NCI-H748 treated with DMSO at 0.1 percent for 48 hours (cell line): ENCODE measurements around the gene COL26A1.
"Not testable (repeated sequence)": the region's sequence is repeated elsewhere in the genome, so short reads cannot be mapped to it uniquely, and the experiment has no call there.

Experiments
- DNase-seq: peaks from one replicate; lab custom pipeline; 2025; lab: John Stamatoyannopoulos, UW

The COL26A1 gene

GRCh38 chr7:101450064-101450463, 87.4 kb downstream of the COL26A1 start:
- no peak for DNase-seq

GRCh38 chr7:101453617-101454016, 90.9 kb downstream of the COL26A1 start:
- no peak for DNase-seq

GRCh38 chr7:101457001-101457750, 94.5 kb downstream of the COL26A1 start:
- no peak for DNase-seq

GRCh38 chr7:101465131-101465530, 102.5 kb downstream of the COL26A1 start:
- DNase-seq: no peak

- no peak for DNase-seq
Observed at GRCh38 chr7:101465576-101466196, 103.0 kb downstream of the COL26A1 start.

GRCh38 chr7:101466871-101467270, 104.2 kb downstream of the COL26A1 start:
- no peak for DNase-seq

- no peak for DNase-seq
Observed at GRCh38 chr7:101468546-101469275, 106.0 kb downstream of the COL26A1 start.

- DNase-seq: no peak
Observed at GRCh38 chr7:101470668-101471487, 108.2 kb downstream of the COL26A1 start.

- DNase-seq: no peak
Observed at GRCh38 chr7:101474178-101474577, 111.5 kb downstream of the COL26A1 start.

- DNase-seq: not testable (repeated sequence)
Observed at GRCh38 chr7:101475691-101476090, 113.0 kb downstream of the COL26A1 start.

- no peak for DNase-seq
Observed at GRCh38 chr7:101479217-101479616, 116.5 kb downstream of the COL26A1 start.

- DNase-seq: not testable (repeated sequence)
Observed at GRCh38 chr7:101486056-101486432, 123.4 kb downstream of the COL26A1 start.

- no peak for DNase-seq
Observed at GRCh38 chr7:101486433-101487104, 123.9 kb downstream of the COL26A1 start.

- no peak for DNase-seq
Observed at GRCh38 chr7:101487105-101487458, 124.4 kb downstream of the COL26A1 start.

- DNase-seq: no peak
Observed at GRCh38 chr7:101487753-101488152, 125.1 kb downstream of the COL26A1 start.

GRCh38 chr7:101488826-101489572, 126.3 kb downstream of the COL26A1 start:
- no peak for DNase-seq

GRCh38 chr7:101490439-101490838, 127.8 kb downstream of the COL26A1 start:
- not testable (repeated sequence) for DNase-seq

GRCh38 chr7:101491442-101491841, 128.8 kb downstream of the COL26A1 start:
- not testable (repeated sequence) for DNase-seq

GRCh38 chr7:101494602-101495329, 132.1 kb downstream of the COL26A1 start:
- no peak for DNase-seq

GRCh38 chr7:101496017-101496416, 133.3 kb downstream of the COL26A1 start:
- no peak for DNase-seq
